Stimulated activated CD8-positive, alpha-beta memory T cell treated with anti-CD3 and anti-CD28 coated beads, Interleukin-15, amount 100 ng/mL, for 4 hours (primary cell): ENCODE results near the gene WNT7B.

Experiments used
- DNase-seq, 2 donors: peaks; one replicate each; pipeline ENCODE4 v3.0.0-alpha.2; 2020; ENCODE audit warnings: low read depth in 2 of 2

The WNT7B gene

GRCh38 chr22:45887202-45888131 is 89.5 kb downstream of the WNT7B start:
- no peak for DNase-seq

GRCh38 chr22:45886540-45886939 is 90.4 kb downstream of the WNT7B start:
- DNase-seq: no peak

- DNase-seq: no peak
These were observed 91.0 kb downstream of the WNT7B start for GRCh38 chr22:45885941-45886395.

GRCh38 chr22:45885171-45885840 is 91.7 kb downstream of the WNT7B start:
- no peak for DNase-seq

GRCh38 chr22:45884201-45885062 is 92.5 kb downstream of the WNT7B start:
- DNase-seq: no peak

GRCh38 chr22:45883811-45884170 is 93.2 kb downstream of the WNT7B start:
- no peak for DNase-seq

GRCh38 chr22:45882881-45883810 is 93.8 kb downstream of the WNT7B start:
- DNase-seq: no peak

GRCh38 chr22:45881524-45881875 is 95.5 kb downstream of the WNT7B start:
- no peak for DNase-seq

GRCh38 chr22:45880716-45881523 is 96.0 kb downstream of the WNT7B start:
- DNase-seq: no peak

- no peak for DNase-seq
These were observed 96.8 kb downstream of the WNT7B start for GRCh38 chr22:45880091-45880715.

- no peak for DNase-seq
These were observed 97.4 kb downstream of the WNT7B start for GRCh38 chr22:45879552-45879949.

GRCh38 chr22:45878901-45879551 is 97.9 kb downstream of the WNT7B start:
- DNase-seq: no peak

GRCh38 chr22:45878051-45878781 is 98.7 kb downstream of the WNT7B start:
- DNase-seq: no peak

GRCh38 chr22:45877651-45878050 is 99.3 kb downstream of the WNT7B start:
- DNase-seq: no peak

GRCh38 chr22:45877036-45877380 is 100.0 kb downstream of the WNT7B start:
- DNase-seq: no peak

GRCh38 chr22:45876136-45877035 is 100.6 kb downstream of the WNT7B start:
- no peak for DNase-seq

- no peak for DNase-seq
These were observed 104.2 kb downstream of the WNT7B start for GRCh38 chr22:45872659-45873263.
